ENCODE results near the gene PCID2.

DNA sequence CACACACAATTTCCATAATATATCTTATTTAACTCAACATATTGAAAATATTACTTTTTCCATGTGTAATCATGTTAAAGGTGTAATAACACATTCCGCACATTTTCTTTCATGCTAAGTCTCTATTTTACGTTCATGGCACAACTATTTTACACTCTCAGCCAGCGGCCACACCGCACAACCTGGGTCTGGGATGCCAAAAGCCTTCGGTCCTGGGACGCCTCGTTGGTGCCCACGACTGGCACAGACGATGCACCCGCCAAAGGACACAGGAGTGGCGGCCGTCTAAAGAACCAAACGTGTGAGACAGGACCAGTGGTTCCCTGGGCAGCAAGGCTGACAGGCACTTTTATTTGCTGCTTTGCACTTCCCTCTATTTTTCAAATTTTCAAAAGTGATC is 60.1 kb downstream of the PCID2 start:
- TF ChIP-seq, protein P1, sequence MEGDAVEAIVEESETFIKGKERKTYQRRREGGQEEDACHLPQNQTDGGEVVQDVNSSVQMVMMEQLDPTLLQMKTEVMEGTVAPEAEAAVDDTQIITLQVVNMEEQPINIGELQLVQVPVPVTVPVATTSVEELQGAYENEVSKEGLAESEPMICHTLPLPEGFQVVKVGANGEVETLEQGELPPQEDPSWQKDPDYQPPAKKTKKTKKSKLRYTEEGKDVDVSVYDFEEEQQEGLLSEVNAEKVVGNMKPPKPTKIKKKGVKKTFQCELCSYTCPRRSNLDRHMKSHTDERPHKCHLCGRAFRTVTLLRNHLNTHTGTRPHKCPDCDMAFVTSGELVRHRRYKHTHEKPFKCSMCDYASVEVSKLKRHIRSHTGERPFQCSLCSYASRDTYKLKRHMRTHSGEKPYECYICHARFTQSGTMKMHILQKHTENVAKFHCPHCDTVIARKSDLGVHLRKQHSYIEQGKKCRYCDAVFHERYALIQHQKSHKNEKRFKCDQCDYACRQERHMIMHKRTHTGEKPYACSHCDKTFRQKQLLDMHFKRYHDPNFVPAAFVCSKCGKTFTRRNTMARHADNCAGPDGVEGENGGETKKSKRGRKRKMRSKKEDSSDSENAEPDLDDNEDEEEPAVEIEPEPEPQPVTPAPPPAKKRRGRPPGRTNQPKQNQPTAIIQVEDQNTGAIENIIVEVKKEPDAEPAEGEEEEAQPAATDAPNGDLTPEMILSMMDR (IDR thresholded peaks at IDR 0.05) = no peak
- no peak for TF ChIP-seq POLR2A (IDR thresholded peaks at IDR 0.05)
